OCI-LY7 (cell line): Measurements from ENCODE around the gene PNLIPRP3. TPM values are rescaled to one million over a fixed set of nuclear protein-coding genes. Genes with fewer than 3 reads are reported as not detected.

Experiments used
- BruUV-seq: library from RNA; stranded (reverse); fragments of 400-500 nt; replicated peaks from 2 replicates; lab custom pipeline; 2021; lab: Mats Ljungman, UMichigan
- CTCF ChIA-PET: fragments of 300-600 bp; sonication (Branson Sonifier 250); formaldehyde crosslinking; loops from one replicate; lab custom pipeline; 2022; ENCODE audit warnings: antibody characterized with exemption; ENCODE audit not compliant: unreplicated experiment; lab: Charles Lee
- POLR2A ChIA-PET: fragments of 300-600 bp; sonication (Branson Sonifier 250); formaldehyde crosslinking; loops from one replicate; lab custom pipeline; 2022; ENCODE audit warnings: antibody characterized with exemption; lab: Charles Lee
- DNase-seq: peaks from one replicate; pipeline ENCODE4 v3.0.0-alpha.2; 2015; ENCODE audit warnings: low spot score
- H2AFZ ChIP-seq: fragments of 200-600 bp; sonication (generic), shearing (Covaris generic); 2 replicates; pipeline ENCODE4 v1.6.1; 2014; ENCODE audit warnings: mild to moderate bottlenecking, antibody characterized with exemption, low read length, moderate library complexity
- H3K27ac ChIP-seq: fragments of 200-600 bp; sonication (generic); 2 replicates; pipeline ENCODE4 v1.5.1; 2014; ENCODE audit warnings: mixed run types, low read depth, mild to moderate bottlenecking, moderate library complexity, low read length, inconsistent platforms; ENCODE audit not compliant: poor library complexity, severe bottlenecking
- H3K36me3 ChIP-seq: fragments of 200-600 bp; sonication (generic); 2 replicates; pipeline ENCODE4 v1.6.1; 2014; ENCODE audit warnings: mild to moderate bottlenecking, antibody characterized with exemption, low read length, moderate library complexity, mixed read lengths; ENCODE audit not compliant: insufficient read depth
- H3K4me1 ChIP-seq: fragments of 200-600 bp; sonication (generic); 2 replicates; pipeline ENCODE4 v1.5.1; 2014; ENCODE audit warnings: mild to moderate bottlenecking, low read length; ENCODE audit not compliant: insufficient read depth, poor library complexity, severe bottlenecking
- H3K4me2 ChIP-seq: fragments of 200-600 bp; sonication (generic); 2 replicates; pipeline ENCODE4 v1.6.1; 2014; ENCODE audit warnings: mild to moderate bottlenecking, low read length
- H3K4me3 ChIP-seq: fragments of 200-600 bp; sonication (generic); 2 replicates; pipeline ENCODE4 v1.5.1; 2014; ENCODE audit warnings: mild to moderate bottlenecking, low read depth, low read length; ENCODE audit not compliant: poor library complexity, severe bottlenecking
- H3K79me2 ChIP-seq: fragments of 200-600 bp; sonication (generic); 2 replicates; pipeline ENCODE4 v1.6.1; 2016; ENCODE audit warnings: low read depth, mild to moderate bottlenecking, low read length, moderate library complexity, mixed read lengths; ENCODE audit not compliant: insufficient read depth
- H3K9me2 ChIP-seq: fragments of 200-600 bp; sonication (generic); 2 replicates; pipeline ENCODE4 v1.6.1; 2016; ENCODE audit warnings: mild to moderate bottlenecking, low read length, mixed read lengths; ENCODE audit not compliant: insufficient read depth
- H3K9me3 ChIP-seq: fragments of 200-600 bp; sonication (generic); 2 replicates; pipeline ENCODE4 v1.6.1; 2014; ENCODE audit warnings: mild to moderate bottlenecking, mixed run types, low read length, mixed read lengths
- H4K20me1 ChIP-seq: fragments of 200-600 bp; sonication (generic); 2 replicates; pipeline ENCODE4 v1.6.1; 2014; ENCODE audit warnings: mild to moderate bottlenecking, antibody characterized with exemption, low read length, moderate library complexity, mixed read lengths; ENCODE audit not compliant: insufficient read depth
- EZH2phosphoT487 ChIP-seq: fragments of 200-600 bp; sonication (generic); IDR thresholded peaks from 2 replicates; pipeline ENCODE4 v1.6.1; 2018; ENCODE audit warnings: low read depth, borderline replicate concordance, mild to moderate bottlenecking, mixed run types, antibody characterized with exemption, low read length, moderate library complexity, mixed read lengths
- intact Hi-C: fragments of 100-400 bp; cut with micrococcal nuclease; formaldehyde crosslinking; loops from one replicate; pipeline ENCODE4 v1.10.0; 2022; ENCODE audit not compliant: unreplicated experiment
- total RNA-seq, 2 experiments: library from RNA; depleted of rRNA in 1 of 2; stranded (reverse); fragments of >200 nt in 1 of 2; shearing (Covaris generic) in 1 of 2; gene quantifications; 2 replicates each; pipeline ENCODE4 v1.2.3, GENCODE V29; 2014 to 2022
- TF ChIP-seq, protein P1 (sequence below): fragments of 200-600 bp; sonication (generic); conservative IDR thresholded peaks from 2 replicates; pipeline ENCODE4 v1.5.1; 2014; ENCODE audit warnings: mild to moderate bottlenecking, antibody characterized with exemption, low read length, moderate library complexity, mixed read lengths

Gene PNLIPRP3
- total RNA-seq, 2 experiments from 2014 or later = not detected

DNA sequence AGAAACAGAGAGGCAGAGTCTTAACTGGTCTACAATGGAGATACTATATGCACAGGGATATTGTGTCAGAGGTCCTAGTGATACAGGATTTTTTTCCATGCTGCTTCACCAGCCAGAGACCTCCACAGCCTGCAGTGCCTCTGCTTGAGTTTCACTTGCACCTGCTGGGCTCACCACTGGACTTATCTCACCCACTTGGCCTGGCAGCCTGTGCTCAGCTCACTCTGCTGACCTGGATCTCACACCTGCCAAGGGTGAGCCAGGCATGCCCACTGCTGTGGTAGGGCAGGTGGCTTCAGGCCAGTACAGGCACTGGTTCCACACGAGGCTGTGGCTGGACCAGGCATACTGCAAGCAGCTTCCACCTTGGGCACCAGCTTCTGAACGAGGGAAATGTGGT is 36.6 kb downstream of the PNLIPRP3 start:
- H3K9me2 ChIP-seq = 0 out of 2 replicates have a peak, but pooled peaks cover 4% of the 10 kb centered on the region
- intact Hi-C loops = no loop called here
- no peak overlapping the region for H3K27ac ChIP-seq
- CTCF ChIA-PET = interaction anchor here (0.6 kb wide), 1 partner anchor 145 kb away, joined by 3 read pairs; no protein-coding TSS in a partner anchor
- no peaks in the 10 kb centered on the region for H3K36me3 ChIP-seq
- DNase-seq = no peak
- POLR2A ChIA-PET = no interaction called here
- H3K9me3 ChIP-seq = no peaks in the 10 kb centered on the region
- H3K4me2 ChIP-seq = no peak overlapping the region
- H3K79me2 ChIP-seq = no peaks in the 10 kb centered on the region
- TF ChIP-seq, protein P1, sequence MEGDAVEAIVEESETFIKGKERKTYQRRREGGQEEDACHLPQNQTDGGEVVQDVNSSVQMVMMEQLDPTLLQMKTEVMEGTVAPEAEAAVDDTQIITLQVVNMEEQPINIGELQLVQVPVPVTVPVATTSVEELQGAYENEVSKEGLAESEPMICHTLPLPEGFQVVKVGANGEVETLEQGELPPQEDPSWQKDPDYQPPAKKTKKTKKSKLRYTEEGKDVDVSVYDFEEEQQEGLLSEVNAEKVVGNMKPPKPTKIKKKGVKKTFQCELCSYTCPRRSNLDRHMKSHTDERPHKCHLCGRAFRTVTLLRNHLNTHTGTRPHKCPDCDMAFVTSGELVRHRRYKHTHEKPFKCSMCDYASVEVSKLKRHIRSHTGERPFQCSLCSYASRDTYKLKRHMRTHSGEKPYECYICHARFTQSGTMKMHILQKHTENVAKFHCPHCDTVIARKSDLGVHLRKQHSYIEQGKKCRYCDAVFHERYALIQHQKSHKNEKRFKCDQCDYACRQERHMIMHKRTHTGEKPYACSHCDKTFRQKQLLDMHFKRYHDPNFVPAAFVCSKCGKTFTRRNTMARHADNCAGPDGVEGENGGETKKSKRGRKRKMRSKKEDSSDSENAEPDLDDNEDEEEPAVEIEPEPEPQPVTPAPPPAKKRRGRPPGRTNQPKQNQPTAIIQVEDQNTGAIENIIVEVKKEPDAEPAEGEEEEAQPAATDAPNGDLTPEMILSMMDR = no peak
- TF ChIP-seq EZH2phosphoT487 = no peak
- no TSS peak for BruUV-seq
- H4K20me1 ChIP-seq = no peaks in the 10 kb centered on the region
- H3K4me1 ChIP-seq = no peaks in the 10 kb centered on the region
- no peak overlapping the region for H3K4me3 ChIP-seq
- H2AFZ ChIP-seq = no peak overlapping the region

DNA sequence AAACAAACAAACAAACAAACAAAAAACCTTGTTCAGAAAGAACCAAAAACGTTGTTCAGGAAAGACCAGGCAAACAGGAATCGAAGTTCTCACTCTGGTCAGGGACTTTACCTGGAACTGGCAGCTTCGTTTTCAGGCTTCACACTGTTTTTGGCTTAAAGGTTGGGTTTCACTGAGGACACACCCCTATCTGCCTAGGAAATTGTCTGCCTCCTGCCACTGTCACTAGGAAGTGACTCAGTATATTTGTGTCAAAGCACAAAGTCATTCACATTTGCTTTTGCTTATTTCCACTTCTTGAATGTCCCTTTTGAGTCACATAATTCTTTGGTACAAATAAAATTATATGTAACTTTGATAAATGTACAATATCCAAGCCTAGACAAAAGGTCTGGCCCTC is 37.9 kb downstream of the PNLIPRP3 start:
- intact Hi-C loops = no loop called here
- Histone ChIP-seq H2AFZ (no peak overlapping the region), H3K27ac (no peak overlapping the region), H4K20me1 (no peaks in the 10 kb centered on the region), H3K79me2 (no peaks in the 10 kb centered on the region), H3K9me3 (no peaks in the 10 kb centered on the region), H3K36me3 (no peaks in the 10 kb centered on the region), H3K9me2 (no peaks in the 10 kb centered on the region), H3K4me1 (no peaks in the 10 kb centered on the region), H3K4me2 (no peak overlapping the region), H3K4me3 (no peak overlapping the region)
- BruUV-seq = no TSS peak
- POLR2A ChIA-PET = no interaction called here
- no peak for DNase-seq
- CTCF ChIA-PET = no interaction called here
- no peak for TF ChIP-seq EZH2phosphoT487
- TF ChIP-seq, protein P1 = no peak

DNA sequence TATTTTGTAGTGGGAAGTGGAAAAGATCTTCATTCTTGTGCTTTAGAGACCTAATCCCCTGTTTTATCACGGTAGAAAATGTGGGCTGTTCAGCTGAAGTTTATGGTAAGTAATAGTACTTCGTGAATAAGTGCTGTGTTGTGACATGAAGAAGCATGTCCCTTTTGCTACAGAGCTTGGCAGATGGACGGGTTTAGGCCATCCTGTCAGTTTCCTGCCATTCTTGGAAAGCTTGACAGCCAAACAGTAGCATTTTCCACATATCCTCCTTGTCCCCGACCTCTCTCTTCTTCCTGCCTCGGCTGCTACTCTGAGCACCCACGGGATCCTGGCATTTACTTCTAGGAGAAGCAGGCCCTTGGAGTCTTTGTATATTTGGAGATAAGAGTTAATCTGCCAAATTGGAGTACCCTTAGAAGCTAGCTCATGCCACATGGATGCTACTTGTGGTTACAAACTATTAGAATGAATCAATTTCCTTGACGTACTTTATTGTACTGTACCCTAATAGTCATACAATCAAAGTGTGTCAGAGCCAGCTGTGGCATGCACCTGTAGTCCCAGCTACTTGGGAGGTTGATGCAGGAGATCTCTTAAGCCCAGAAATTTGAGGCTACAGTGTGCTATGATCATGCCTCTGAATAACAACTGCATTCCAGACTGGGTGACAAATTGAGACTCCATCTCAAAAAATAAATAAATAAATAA is 39.2 kb downstream of the PNLIPRP3 start:
- Histone ChIP-seq H3K9me2 (no peaks in the 10 kb centered on the region), H3K9me3 (no peaks in the 10 kb centered on the region), H2AFZ (no peak overlapping the region), H3K4me2 (no peak overlapping the region), H4K20me1 (no peaks in the 10 kb centered on the region), H3K4me3 (no peak overlapping the region), H3K27ac (no peak overlapping the region), H3K4me1 (no peaks in the 10 kb centered on the region), H3K36me3 (no peaks in the 10 kb centered on the region), H3K79me2 (no peaks in the 10 kb centered on the region)
- TF ChIP-seq, protein P1 = no peak
- no peak for TF ChIP-seq EZH2phosphoT487
- ChIA-PET POLR2A (no interaction called here), CTCF (no interaction called here)
- no peak for DNase-seq
- intact Hi-C loops = no loop called here
- BruUV-seq = no TSS peak
